Measurements from ENCODE around the gene XRCC1.
"Not testable (repeated sequence)": the region's sequence is repeated elsewhere in the genome, so short reads cannot be mapped to it uniquely, and the experiment has no call there.

XRCC1 gene

GRCh38 chr19:43545981-43546380 is 29.3 kb downstream of the XRCC1 start:
- DNase-seq (ENCODE audit: low read depth), result no peak

- no peak for DNase-seq (ENCODE audit: low read depth)
These were observed 30.1 kb downstream of the XRCC1 start for GRCh38 chr19:43545276-43545675.

GRCh38 chr19:43544077-43544476 is 31.2 kb downstream of the XRCC1 start:
- DNase-seq (ENCODE audit: low read depth), result no peak

- DNase-seq (ENCODE audit: low read depth), result no peak
These were observed 33.2 kb downstream of the XRCC1 start for GRCh38 chr19:43541920-43542650.

- no peak for DNase-seq (ENCODE audit: low read depth)
These were observed 34.9 kb downstream of the XRCC1 start for GRCh38 chr19:43540381-43540780.

GRCh38 chr19:43538922-43539321 is 36.4 kb downstream of the XRCC1 start:
- DNase-seq (ENCODE audit: low read depth), result no peak

GRCh38 chr19:43534816-43535761 is 40.2 kb downstream of the XRCC1 start:
- no peak for DNase-seq (ENCODE audit: low read depth)

- no peak for DNase-seq (ENCODE audit: low read depth)
These were observed 41.0 kb downstream of the XRCC1 start for GRCh38 chr19:43534305-43534815.

- DNase-seq (ENCODE audit: low read depth), result peak; percentile 28
These were observed 41.6 kb downstream of the XRCC1 start for GRCh38 chr19:43533546-43534304.

GRCh38 chr19:43532962-43533545 is 42.3 kb downstream of the XRCC1 start, which contains the start of gene ZNF575:
ZNF575 (plus strand) TSS chr19:43533188; CDS start chr19:43534423, 1,235 bp downstream.
- peak; percentile 67 for DNase-seq (ENCODE audit: low read depth)

GRCh38 chr19:43532571-43532961 is 42.8 kb downstream of the XRCC1 start:
- DNase-seq (ENCODE audit: low read depth), result no peak

- DNase-seq (ENCODE audit: low read depth), result no peak
These were observed 47.3 kb downstream of the XRCC1 start for GRCh38 chr19:43527860-43528622.

- peak; percentile 29 for DNase-seq (ENCODE audit: low read depth)
These were observed 48.2 kb downstream of the XRCC1 start, which contains the start of gene ETHE1 for GRCh38 chr19:43526884-43527859. ETHE1 (minus strand) TSS chr19:43527201; CDS start chr19:43527177, 24 bp downstream.

- DNase-seq (ENCODE audit: low read depth), result no peak
These were observed 49.2 kb downstream of the XRCC1 start for GRCh38 chr19:43525836-43526771.

GRCh38 chr19:43524922-43525835 is 50.1 kb downstream of the XRCC1 start:
- DNase-seq (ENCODE audit: low read depth), result no peak

- DNase-seq (ENCODE audit: low read depth), result not testable (repeated sequence)
These were observed 51.6 kb downstream of the XRCC1 start for GRCh38 chr19:43523696-43524095.

GRCh38 chr19:43522929-43523328 is 52.4 kb downstream of the XRCC1 start:
- DNase-seq (ENCODE audit: low read depth), result no peak

Measured in HS-5 (cell line).